ENCODE results near the gene PPP2R2D. TPM values are rescaled to one million over a fixed set of nuclear protein-coding genes. Genes with fewer than 3 reads are reported as not detected.
A peak's percentile ranks its signal among the peaks of the same experiment; 100 is the strongest.

The PPP2R2D gene
- total RNA-seq, 2 donors from 2014 or later = 32.5 to 40.7 TPM

DNA sequence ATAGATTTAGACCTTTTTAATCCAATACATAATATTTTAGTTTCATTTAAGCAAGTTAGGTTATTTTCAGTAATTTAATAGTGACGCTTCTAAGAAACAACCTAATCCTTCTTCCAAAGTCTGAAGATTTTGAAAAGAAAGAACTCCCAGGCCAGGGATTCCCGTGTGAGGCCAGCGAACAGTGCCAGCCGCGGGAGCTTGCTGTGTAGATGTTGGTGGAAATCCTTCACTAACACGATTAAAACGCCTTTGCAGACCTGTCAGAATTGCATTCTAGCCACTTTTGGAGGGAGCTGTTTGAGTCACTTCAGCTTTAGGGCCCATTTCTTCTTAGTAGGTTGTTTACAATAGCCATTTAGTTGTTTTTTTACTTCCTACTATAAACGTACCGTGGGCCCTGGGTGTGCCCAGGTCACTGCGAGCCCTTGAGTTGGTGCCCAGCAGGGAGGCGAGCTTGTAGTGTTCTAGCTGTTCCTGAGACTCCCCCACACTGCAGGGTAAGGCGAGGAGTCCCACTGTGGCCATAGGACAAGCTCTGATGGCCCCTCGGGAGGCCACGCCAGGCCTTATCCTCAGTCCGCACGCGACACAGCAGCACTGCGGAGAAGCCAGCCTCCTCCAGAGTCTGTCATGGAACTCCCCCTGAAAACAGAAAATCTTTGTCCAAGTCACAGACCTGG is 32.3 kb downstream of the PPP2R2D start:
- H3K36me3 Mint-ChIP-seq (ENCODE audit: insufficient read depth in 2 of 2) = peaks cover 1% of the 10 kb centered on the region in 2 donors
- peaks cover 45% of the 10 kb centered on the region for H3K4me1 Mint-ChIP-seq (ENCODE audit: low read depth)
- no peaks in the 10 kb centered on the region for H3K27me3 Mint-ChIP-seq (ENCODE audit: low read depth)
- H3K4me3 Mint-ChIP-seq = no peak overlapping the region
- DNase-seq (no peak), ATAC-seq (replicated peaks in 1 of 2) (no peak)
- no peak overlapping the region for H3K27ac Mint-ChIP-seq
- H3K9me3 Mint-ChIP-seq = no peaks in the 10 kb centered on the region

DNA sequence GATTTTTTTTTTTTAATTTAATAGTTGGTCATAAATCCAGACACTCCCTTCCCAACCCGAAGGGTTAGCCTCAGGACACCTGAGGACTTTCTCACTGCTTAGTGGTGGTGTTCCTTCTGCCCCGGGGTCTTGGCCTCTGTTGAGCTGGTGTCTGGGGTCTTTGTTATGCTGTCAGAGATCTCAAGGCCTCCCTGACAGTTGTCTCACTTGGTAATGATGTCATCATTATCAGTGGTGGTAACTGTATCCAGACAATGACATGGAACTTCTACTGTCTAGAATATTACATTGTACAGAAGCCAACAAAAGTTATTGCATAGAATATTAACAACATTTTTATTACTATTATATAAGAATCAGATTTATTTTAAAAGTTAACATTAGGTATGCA is 32.9 kb downstream of the PPP2R2D start:
- Mint-ChIP-seq H3K4me1 (ENCODE audit: low read depth) (peaks cover 40% of the 10 kb centered on the region), H3K4me3 (no peak overlapping the region), H3K36me3 (ENCODE audit: insufficient read depth in 2 of 2) (peaks cover 1% of the 10 kb centered on the region in 2 donors), H3K27ac (no peak overlapping the region), H3K27me3 (ENCODE audit: low read depth) (no peaks in the 10 kb centered on the region), H3K9me3 (no peaks in the 10 kb centered on the region)
- DNase-seq (no peak), ATAC-seq (replicated peaks in 1 of 2) (no peak)

DNA sequence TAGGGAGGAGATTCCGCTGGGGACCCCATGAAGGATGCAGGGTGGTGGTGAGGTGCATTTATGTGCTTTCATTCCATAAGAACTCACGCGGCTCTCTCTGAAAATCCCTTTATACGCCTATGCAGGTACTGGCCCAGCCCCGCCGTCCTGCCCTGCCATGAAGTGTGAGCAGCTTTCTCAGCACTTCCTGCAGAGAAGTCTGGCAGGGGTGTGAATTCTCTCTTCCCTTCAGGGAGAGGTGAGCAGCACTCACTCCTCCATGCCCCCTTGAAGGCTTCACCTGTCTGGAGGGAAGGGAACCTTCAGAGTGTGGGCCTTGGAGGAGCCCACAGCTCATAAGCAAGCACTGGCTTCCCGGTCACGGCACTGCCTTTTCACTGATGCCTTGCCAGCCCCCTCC is 34.0 kb downstream of the PPP2R2D start:
- Mint-ChIP-seq H3K27me3 (ENCODE audit: low read depth) (no peaks in the 10 kb centered on the region), H3K4me3 (no peak overlapping the region), H3K4me1 (ENCODE audit: low read depth) (peaks cover 29% of the 10 kb centered on the region), H3K36me3 (ENCODE audit: insufficient read depth in 2 of 2) (peaks cover 1% of the 10 kb centered on the region in 2 donors), H3K27ac (no peak overlapping the region), H3K9me3 (no peaks in the 10 kb centered on the region)
- DNase-seq (no peak), ATAC-seq (replicated peaks in 1 of 2) (no peak)

DNA sequence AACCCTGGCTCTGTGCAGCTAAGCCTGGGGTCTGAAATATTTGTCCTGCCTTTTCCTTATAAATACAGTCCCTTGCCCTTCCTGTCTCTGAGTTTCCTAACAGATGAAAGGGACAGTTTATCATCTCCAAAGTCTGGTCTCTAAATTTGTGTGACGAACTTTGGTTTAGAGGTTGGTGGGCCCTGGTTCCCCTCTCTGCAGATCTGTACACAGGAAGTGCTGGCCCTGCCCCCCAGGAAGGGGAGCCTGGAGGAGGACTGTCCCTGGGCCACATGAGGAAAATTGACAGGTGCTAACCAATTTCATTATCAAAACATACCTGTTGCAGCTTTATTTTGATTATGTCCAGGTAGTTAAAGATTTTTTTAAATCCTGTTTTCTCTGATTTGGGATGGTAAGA is 34.5 kb downstream of the PPP2R2D start:
- DNase-seq (no peak), ATAC-seq (replicated peaks in 1 of 2) (no peak)
- peaks cover 1 to 4% of the 10 kb centered on the region in 2 donors for H3K36me3 Mint-ChIP-seq (ENCODE audit: insufficient read depth in 2 of 2)
- H3K27ac Mint-ChIP-seq = no peak overlapping the region
- no peaks in the 10 kb centered on the region for H3K9me3 Mint-ChIP-seq
- no peak overlapping the region for H3K4me3 Mint-ChIP-seq
- no peaks in the 10 kb centered on the region for H3K27me3 Mint-ChIP-seq (ENCODE audit: low read depth)
- H3K4me1 Mint-ChIP-seq (ENCODE audit: low read depth) = peaks cover 24% of the 10 kb centered on the region

DNA sequence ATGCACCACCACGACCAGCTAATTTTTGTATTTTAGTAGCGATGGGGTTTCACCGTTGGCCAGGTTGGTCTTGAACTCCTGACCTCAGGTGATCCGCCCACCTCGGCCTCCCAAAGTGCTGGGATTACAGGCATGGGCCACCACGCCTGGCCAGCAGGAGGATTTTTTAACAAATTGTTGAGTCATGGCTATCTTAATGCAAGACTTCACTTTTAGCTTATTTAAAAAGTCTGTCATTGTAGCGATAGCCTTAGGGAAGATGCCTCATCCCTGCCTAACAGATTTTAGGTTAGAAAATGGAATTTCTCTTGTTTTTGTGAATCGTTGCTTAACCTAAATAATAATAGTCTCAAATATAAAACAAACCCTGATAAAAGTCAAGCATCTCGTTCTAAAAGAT is 35.5 kb downstream of the PPP2R2D start:
- Mint-ChIP-seq H3K9me3 (no peaks in the 10 kb centered on the region), H3K4me3 (no peak overlapping the region), H3K27ac (no peak overlapping the region), H3K4me1 (ENCODE audit: low read depth) (peaks cover 14% of the 10 kb centered on the region), H3K36me3 (ENCODE audit: insufficient read depth in 2 of 2) (peaks cover 3 to 7% of the 10 kb centered on the region in 2 donors), H3K27me3 (ENCODE audit: low read depth) (no peaks in the 10 kb centered on the region)
- DNase-seq (no peak), ATAC-seq (replicated peaks in 1 of 2) (no peak)

DNA sequence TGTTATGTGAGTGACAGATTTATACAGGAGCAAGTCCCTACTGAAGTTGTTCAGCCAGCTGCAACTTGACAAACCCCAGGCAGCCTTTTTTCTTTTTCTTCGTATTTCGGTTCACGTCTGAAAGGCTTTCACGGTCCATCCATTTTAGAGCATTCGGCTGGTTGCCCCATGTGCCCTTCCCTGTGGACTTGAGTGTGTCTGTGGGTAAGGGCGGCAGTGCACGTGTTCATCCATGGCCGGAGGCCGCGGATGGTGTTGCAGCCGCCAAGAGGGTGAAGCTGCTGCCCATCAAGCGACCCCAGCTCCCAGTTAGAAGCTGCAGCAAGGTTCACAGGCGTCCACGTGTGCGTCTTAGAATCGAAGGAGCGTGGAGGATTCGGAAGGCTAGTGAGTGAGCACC is 35.9 kb downstream of the PPP2R2D start:
- DNase-seq = no peak
- peaks cover 10% of the 10 kb centered on the region for H3K4me1 Mint-ChIP-seq (ENCODE audit: low read depth)
- no peaks in the 10 kb centered on the region for H3K9me3 Mint-ChIP-seq
- peaks cover 6 to 7% of the 10 kb centered on the region in 2 donors for H3K36me3 Mint-ChIP-seq (ENCODE audit: insufficient read depth in 2 of 2)
- no peaks in the 10 kb centered on the region for H3K27me3 Mint-ChIP-seq (ENCODE audit: low read depth)
- no peak for ATAC-seq (replicated peaks in 1 of 2)
- H3K4me3 Mint-ChIP-seq = no peak overlapping the region
- no peak overlapping the region for H3K27ac Mint-ChIP-seq

DNA sequence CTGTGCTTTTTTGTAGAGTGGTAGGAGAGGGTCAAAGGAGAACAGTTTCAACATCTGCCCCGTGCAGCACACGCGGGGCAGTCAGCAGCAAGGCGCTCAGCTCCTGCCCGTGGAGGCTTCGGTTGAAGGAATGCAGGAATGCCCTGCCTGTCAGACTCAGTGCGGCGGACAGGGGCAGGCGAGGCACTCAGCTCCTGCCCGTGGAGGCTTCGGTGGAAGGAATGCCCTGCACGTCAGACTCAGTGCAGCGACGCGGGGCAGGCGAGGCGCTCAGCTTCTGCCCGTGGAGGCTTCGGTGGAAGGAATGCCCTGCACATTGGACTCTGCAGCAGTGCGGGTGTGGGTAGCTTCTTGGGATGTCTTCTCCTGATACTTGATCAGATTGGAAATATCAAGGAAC is 37.0 kb downstream of the PPP2R2D start:
- H3K36me3 Mint-ChIP-seq (ENCODE audit: insufficient read depth in 2 of 2) = peaks cover 6 to 7% of the 10 kb centered on the region in 2 donors

DNA sequence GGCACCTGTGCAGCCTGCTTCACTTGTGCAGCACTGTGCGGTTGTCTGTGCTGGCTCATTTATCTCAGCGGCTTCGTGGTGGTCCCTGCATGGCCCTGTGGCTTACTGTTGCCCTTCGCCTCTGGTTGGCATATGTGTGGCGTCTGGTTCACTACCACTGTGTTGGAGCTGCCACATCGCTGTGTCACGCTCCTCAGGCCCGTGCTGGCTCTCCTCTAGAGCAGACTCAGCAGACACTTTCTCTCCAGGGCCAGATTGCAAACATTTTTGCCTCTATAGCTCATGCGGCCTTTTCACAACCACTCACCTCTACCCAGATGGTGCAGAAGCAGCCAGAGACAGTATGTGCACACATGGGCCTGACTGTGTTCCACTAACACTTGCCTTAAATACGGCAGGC is 37.9 kb downstream of the PPP2R2D start:
- H3K36me3 Mint-ChIP-seq (ENCODE audit: insufficient read depth in 2 of 2) = peaks cover 6 to 7% of the 10 kb centered on the region in 2 donors
- DNase-seq (no peak), ATAC-seq (replicated peaks in 1 of 2) (no peak)
- H3K27ac Mint-ChIP-seq = no peak overlapping the region
- peaks cover 6% of the 10 kb centered on the region for H3K4me1 Mint-ChIP-seq (ENCODE audit: low read depth)
- no peaks in the 10 kb centered on the region for H3K27me3 Mint-ChIP-seq (ENCODE audit: low read depth)
- no peak overlapping the region for H3K4me3 Mint-ChIP-seq
- no peaks in the 10 kb centered on the region for H3K9me3 Mint-ChIP-seq

More for the DNA sequence above, 37.0 kb downstream of the PPP2R2D start:
- Mint-ChIP-seq H3K27ac (no peak overlapping the region), H3K9me3 (no peaks in the 10 kb centered on the region), H3K4me1 (ENCODE audit: low read depth) (peaks cover 10% of the 10 kb centered on the region), H3K27me3 (ENCODE audit: low read depth) (no peaks in the 10 kb centered on the region), H3K4me3 (no peak overlapping the region)
- DNase-seq (no peak), ATAC-seq (replicated peaks in 1 of 2) (no peak)

DNA sequence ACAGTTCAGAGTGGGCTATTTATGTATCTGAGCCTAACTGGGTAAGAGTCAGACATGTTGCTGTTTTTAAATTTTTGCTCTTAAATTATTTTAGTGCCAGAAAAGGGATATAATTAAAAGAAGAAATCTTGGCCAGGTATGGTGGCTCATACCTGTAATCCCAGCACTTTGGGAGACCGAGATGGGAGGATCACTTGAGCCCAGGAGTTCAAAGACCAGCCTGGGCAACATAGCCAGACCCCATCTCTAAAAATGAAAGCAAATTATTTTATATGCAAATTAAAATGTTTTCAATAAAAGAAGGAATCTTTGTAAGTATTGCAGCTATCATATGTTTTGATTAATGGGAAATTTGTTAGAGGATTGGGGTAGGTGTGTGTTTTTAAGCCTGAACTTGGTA is 41.6 kb downstream of the PPP2R2D start:
- Mint-ChIP-seq H3K4me1 (ENCODE audit: low read depth) (peaks cover under 1% of the 10 kb centered on the region), H3K36me3 (ENCODE audit: insufficient read depth in 2 of 2) (peaks cover 6 to 11% of the 10 kb centered on the region in 2 donors), H3K4me3 (no peak overlapping the region), H3K9me3 (no peaks in the 10 kb centered on the region), H3K27me3 (ENCODE audit: low read depth) (no peaks in the 10 kb centered on the region), H3K27ac (no peak overlapping the region)
- ATAC-seq (replicated peaks in 1 of 2) = no peak
- no peak for DNase-seq

DNA sequence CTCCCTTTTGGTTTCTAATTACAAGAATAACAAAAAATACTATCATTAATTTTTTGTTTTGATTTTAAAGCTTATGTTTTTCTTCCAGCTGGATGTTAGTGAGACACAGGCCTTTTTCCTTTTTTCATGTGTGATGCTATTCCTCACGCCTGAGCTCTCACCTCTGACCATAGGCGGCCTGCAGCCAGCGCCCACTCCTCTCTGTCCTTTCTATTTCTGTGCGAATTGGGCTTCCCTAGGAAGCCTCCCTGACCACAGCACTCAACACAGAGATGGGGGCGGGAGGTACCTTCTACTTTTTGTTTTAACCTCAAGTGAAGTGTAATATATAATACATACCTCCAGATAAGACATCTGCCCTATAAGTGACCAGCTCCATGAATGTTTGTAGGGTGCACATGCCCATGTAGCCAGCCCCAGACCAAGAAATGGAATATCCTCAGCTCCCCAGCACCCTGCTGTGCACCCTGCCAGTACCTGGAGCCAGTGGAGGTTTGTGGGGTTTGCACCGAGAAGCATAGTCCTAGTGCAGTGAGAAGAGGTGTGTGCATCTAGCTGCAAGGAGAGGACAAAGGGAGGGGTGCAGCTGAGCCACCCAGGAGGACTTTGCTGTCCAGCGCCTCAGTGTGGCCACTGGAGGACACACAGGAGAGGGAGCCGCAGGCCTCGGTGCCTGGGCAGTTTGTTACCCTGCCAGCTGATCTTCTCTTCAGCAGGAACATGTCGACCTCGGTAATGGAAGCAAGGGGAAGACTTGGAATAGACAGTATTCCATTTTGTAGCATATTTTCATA is 42.4 kb downstream of the PPP2R2D start:
- peaks cover 8 to 18% of the 10 kb centered on the region in 2 donors for H3K36me3 Mint-ChIP-seq (ENCODE audit: insufficient read depth in 2 of 2)
- ATAC-seq (replicated peaks in 1 of 2) = peak in 1 of 2 donors; percentile 43

DNA sequence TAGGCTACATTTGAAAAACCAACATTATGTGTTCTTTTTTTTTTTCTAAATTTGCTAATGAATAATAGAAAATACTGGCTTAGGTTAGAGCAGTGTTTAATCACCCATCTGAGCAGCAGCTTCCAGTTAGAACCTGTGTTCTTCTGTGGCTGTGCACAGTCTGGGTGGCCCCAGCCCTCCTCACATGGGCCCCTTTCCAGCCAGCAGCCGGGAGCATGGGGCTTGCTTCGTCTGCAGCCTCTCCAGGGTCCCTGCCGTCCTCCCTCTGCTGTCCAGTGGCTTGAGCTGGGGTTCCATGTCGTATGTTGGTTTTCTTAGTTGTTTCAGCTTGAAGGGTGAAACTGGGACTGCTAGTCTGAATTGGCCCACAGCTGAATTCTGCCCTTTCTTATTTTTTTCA is 43.6 kb downstream of the PPP2R2D start:
- peaks cover 8 to 19% of the 10 kb centered on the region in 2 donors for H3K36me3 Mint-ChIP-seq (ENCODE audit: insufficient read depth in 2 of 2)
- no peak overlapping the region for H3K4me3 Mint-ChIP-seq
- DNase-seq = no peak
- no peak overlapping the region for H3K27ac Mint-ChIP-seq
- peaks cover 5% of the 10 kb centered on the region for H3K4me1 Mint-ChIP-seq (ENCODE audit: low read depth)
- ATAC-seq (replicated peaks in 1 of 2) = no peak
- H3K27me3 Mint-ChIP-seq (ENCODE audit: low read depth) = no peaks in the 10 kb centered on the region
- no peaks in the 10 kb centered on the region for H3K9me3 Mint-ChIP-seq

More for the DNA sequence above, 42.4 kb downstream of the PPP2R2D start:
- DNase-seq = peak in 1 of 2 donors; percentile 17
- Mint-ChIP-seq H3K4me3 (no peak overlapping the region), H3K27ac (peak overlapping the region; percentile 2), H3K9me3 (no peaks in the 10 kb centered on the region), H3K27me3 (ENCODE audit: low read depth) (no peaks in the 10 kb centered on the region), H3K4me1 (ENCODE audit: low read depth) (peaks cover 5% of the 10 kb centered on the region)

DNA sequence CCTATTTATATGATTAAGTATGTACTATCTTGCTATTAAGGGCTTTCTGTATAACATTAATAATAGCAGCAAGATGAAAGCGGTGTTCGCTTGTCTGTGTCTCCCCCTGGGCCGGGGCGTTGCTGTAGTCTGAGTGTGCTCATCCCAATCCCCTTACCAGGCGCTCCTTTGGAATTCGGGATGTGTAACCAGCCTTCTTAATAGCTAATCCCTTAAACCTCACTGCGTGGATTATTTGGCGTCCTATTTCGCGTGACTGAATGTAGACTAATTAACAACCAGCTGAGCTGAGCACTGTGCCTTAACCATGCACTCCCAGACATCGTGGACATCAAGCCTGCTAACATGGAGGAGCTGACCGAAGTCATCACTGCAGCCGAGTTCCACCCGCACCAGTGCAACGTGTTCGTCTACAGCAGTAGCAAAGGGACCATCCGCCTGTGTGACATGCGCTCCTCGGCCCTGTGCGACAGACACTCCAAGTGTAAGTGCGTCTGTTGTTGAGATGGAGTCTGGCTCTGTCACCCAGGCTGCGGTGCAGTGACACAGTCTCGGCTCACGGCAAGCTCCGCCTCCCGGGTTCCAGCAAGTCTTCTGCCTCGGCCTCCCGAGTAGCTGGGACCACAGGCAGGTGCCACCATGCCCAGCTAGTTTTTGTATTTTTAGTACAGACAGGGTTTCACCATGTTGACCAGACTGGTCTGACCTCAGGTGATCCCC is 44.3 kb downstream of the PPP2R2D start:
- H3K9me3 Mint-ChIP-seq = no peaks in the 10 kb centered on the region
- no peak overlapping the region for H3K27ac Mint-ChIP-seq
- DNase-seq = no peak
- H3K4me3 Mint-ChIP-seq = no peak overlapping the region
- H3K36me3 Mint-ChIP-seq (ENCODE audit: insufficient read depth in 2 of 2) = peaks cover 10 to 19% of the 10 kb centered on the region in 2 donors
- H3K4me1 Mint-ChIP-seq (ENCODE audit: low read depth) = peaks cover 5% of the 10 kb centered on the region
- no peak for ATAC-seq (replicated peaks in 1 of 2)
- H3K27me3 Mint-ChIP-seq (ENCODE audit: low read depth) = no peaks in the 10 kb centered on the region

DNA sequence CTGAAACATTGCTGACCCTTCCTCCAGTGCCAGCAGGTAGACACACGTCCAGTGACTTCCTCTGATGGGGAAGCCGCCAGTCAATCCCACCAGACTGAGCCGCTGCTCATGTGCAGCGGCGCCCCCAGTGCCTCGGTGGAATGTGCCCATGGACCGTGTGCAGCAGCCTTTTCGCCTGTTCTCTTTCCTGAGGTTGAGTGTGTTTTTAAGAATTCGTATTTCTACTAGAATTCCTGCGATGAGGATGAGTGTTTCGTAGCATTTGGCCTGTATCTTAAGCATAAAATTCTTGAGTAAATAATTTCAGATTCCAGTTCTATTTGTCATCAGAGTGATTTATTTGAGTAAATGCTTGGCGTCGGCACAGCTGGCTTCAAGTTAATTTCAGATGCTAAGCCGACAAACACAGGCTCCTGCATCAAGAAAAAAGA is 45.5 kb downstream of the PPP2R2D start:
- ATAC-seq (replicated peaks in 1 of 2) (no peak), DNase-seq (no peak)
- Mint-ChIP-seq H3K4me3 (no peak overlapping the region), H3K36me3 (ENCODE audit: insufficient read depth in 2 of 2) (peaks cover 6 to 17% of the 10 kb centered on the region in 2 donors), H3K27ac (no peak overlapping the region), H3K9me3 (no peaks in the 10 kb centered on the region), H3K4me1 (ENCODE audit: low read depth) (peaks cover 5% of the 10 kb centered on the region), H3K27me3 (ENCODE audit: low read depth) (no peaks in the 10 kb centered on the region)

Data from activated T-cell treated with anti-CD3 and anti-CD28 coated beads, Interleukin-2, amount 50 U/mL, for 72 hours (primary cell).